KG1 (cell line): Measurements from ENCODE around the gene RPL6.

Source experiments
- DNase-seq: peaks from one replicate; lab custom pipeline; 2025; lab: John Stamatoyannopoulos, UW

Gene RPL6

GRCh38 chr12:112380663-112381405 is 28.6 kb downstream of the RPL6 start:
- DNase-seq, result no peak

GRCh38 chr12:112375105-112375504 is 34.3 kb downstream of the RPL6 start:
- no peak for DNase-seq

GRCh38 chr12:112374166-112374740 is 35.2 kb downstream of the RPL6 start:
- DNase-seq, result no peak

- no peak for DNase-seq
Observed at GRCh38 chr12:112370868-112371510, 38.4 kb downstream of the RPL6 start.

- no peak for DNase-seq
Observed at GRCh38 chr12:112370199-112370598, 39.2 kb downstream of the RPL6 start.

- DNase-seq, result no peak
Observed at GRCh38 chr12:112368856-112369255, 40.5 kb downstream of the RPL6 start.

GRCh38 chr12:112367965-112368364 is 41.4 kb downstream of the RPL6 start:
- no peak for DNase-seq

GRCh38 chr12:112362310-112362709 is 47.1 kb downstream of the RPL6 start:
- no peak for DNase-seq

- DNase-seq, result no peak
Observed at GRCh38 chr12:112361271-112361670, 48.1 kb downstream of the RPL6 start.

GRCh38 chr12:112359290-112359689 is 50.1 kb downstream of the RPL6 start:
- no peak for DNase-seq

- no peak for DNase-seq
Observed at GRCh38 chr12:112357214-112357613, 52.2 kb downstream of the RPL6 start.
